OCI-LY3 (cell line): ENCODE results near the gene BAX.

ENCODE experiments used
- EZH2phosphoT487 ChIP-seq: fragments of 200-600 bp; shearing (Covaris generic); IDR thresholded peaks from 2 replicates; pipeline ENCODE4 v1.6.1; 2018; ENCODE audit warnings: antibody characterized with exemption, mixed run types, low read depth
- TF ChIP-seq, protein P1 (sequence below): fragments of 200-600, 300-600 bp; sonication (generic); IDR thresholded peaks from 2 replicates; pipeline ENCODE4 v1.5.1; 2014; ENCODE audit warnings: antibody characterized with exemption, low read length, low read depth

DNA sequence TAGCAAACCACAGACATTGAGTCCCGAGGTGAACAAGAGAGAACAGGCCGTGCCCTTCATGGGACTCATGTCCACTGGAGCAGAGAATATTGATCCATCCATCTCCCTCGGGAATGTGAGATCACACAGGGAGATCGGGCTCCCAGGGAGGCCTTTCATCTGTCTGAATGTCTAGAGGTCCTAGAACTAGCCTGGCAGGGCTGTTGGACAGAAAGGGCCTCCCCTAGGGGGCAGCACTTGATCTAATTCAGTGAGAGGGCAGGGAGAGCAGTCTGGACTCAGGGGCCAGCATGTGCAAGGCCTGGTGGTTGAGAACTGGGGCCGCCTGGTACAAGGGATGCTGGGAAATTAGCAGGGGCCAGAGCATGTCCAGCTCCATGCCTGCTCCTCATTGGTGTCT is 43.3 kb downstream of the BAX start:
- TF ChIP-seq, protein P1, sequence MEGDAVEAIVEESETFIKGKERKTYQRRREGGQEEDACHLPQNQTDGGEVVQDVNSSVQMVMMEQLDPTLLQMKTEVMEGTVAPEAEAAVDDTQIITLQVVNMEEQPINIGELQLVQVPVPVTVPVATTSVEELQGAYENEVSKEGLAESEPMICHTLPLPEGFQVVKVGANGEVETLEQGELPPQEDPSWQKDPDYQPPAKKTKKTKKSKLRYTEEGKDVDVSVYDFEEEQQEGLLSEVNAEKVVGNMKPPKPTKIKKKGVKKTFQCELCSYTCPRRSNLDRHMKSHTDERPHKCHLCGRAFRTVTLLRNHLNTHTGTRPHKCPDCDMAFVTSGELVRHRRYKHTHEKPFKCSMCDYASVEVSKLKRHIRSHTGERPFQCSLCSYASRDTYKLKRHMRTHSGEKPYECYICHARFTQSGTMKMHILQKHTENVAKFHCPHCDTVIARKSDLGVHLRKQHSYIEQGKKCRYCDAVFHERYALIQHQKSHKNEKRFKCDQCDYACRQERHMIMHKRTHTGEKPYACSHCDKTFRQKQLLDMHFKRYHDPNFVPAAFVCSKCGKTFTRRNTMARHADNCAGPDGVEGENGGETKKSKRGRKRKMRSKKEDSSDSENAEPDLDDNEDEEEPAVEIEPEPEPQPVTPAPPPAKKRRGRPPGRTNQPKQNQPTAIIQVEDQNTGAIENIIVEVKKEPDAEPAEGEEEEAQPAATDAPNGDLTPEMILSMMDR: peak; percentile 54
- no peak for TF ChIP-seq EZH2phosphoT487
